HEK293T (cell line): ENCODE data around the gene AGTRAP.

Experiments used
- CTCF ChIA-PET: fragments of 350-600 bp; formaldehyde crosslinking; extraction: SDS; loops from one replicate; lab custom pipeline; 2021; ENCODE audit warnings: antibody characterized with exemption, inconsistent platforms; lab: Yijun Ruan, JAX
- POLR2A ChIA-PET: fragments of 350-600 bp; formaldehyde crosslinking; extraction: SDS; loops from one replicate; lab custom pipeline; 2020; ENCODE audit warnings: antibody characterized with exemption, inconsistent platforms; lab: Yijun Ruan, JAX
- DNase-seq: peaks from one replicate; pipeline ENCODE4 v3.0.0; 2012; ENCODE audit warnings: mixed read lengths; ENCODE audit errors: extremely low spot score
- ARNT ChIP-seq: fragments of 450-650 bp; IDR thresholded peaks from 2 replicates; pipeline ENCODE4 v1.6.1; 2017; ENCODE audit warnings: mild to moderate bottlenecking
- BHLHE40 ChIP-seq: fragments of 450-650 bp; IDR thresholded peaks from 2 replicates; pipeline ENCODE4 v1.6.1; 2016; ENCODE audit warnings: mild to moderate bottlenecking, moderate library complexity, borderline replicate concordance
- CTBP1 ChIP-seq: fragments of 450-650 bp; IDR thresholded peaks from 2 replicates; pipeline ENCODE4 v1.6.1; 2016; ENCODE audit warnings: borderline replicate concordance
- ELF4 ChIP-seq: fragments of 450-650 bp; IDR thresholded peaks from 2 replicates; pipeline ENCODE4 v1.6.1; 2017; ENCODE audit warnings: antibody characterized with exemption
- FOXA1 ChIP-seq: fragments of 450-650 bp; IDR thresholded peaks from 2 replicates; pipeline ENCODE4 v1.6.1; 2016; ENCODE audit warnings: mild to moderate bottlenecking
- FOXK2 ChIP-seq: fragments of 450-650 bp; IDR thresholded peaks from 2 replicates; pipeline ENCODE4 v1.6.1; 2016; ENCODE audit warnings: mild to moderate bottlenecking
- FOXM1 ChIP-seq: fragments of 450-650 bp; IDR thresholded peaks from 2 replicates; pipeline ENCODE4 v1.6.1; 2017; ENCODE audit warnings: mild to moderate bottlenecking, borderline replicate concordance
- HDGF ChIP-seq: fragments of 450-650 bp; IDR thresholded peaks from 2 replicates; pipeline ENCODE4 v1.6.1; 2017; ENCODE audit warnings: antibody characterized with exemption, borderline replicate concordance
- L3MBTL2 ChIP-seq: fragments of 450-650 bp; conservative IDR thresholded peaks from 2 replicates; pipeline ENCODE4 v1.6.1; 2016; ENCODE audit warnings: mild to moderate bottlenecking
- LEF1 ChIP-seq: fragments of 450-650 bp; IDR thresholded peaks from 2 replicates; pipeline ENCODE4 v1.6.1; 2017; ENCODE audit warnings: mild to moderate bottlenecking, borderline replicate concordance
- NFRKB ChIP-seq: fragments of 450-650 bp; IDR thresholded peaks from 2 replicates; pipeline ENCODE4 v1.6.1; 2016; ENCODE audit warnings: mild to moderate bottlenecking, moderate library complexity
- SP1 ChIP-seq: fragments of 450-650 bp; IDR thresholded peaks from 2 replicates; pipeline ENCODE4 v1.6.1; 2017
- SUZ12 ChIP-seq: fragments of 450-650 bp; IDR thresholded peaks from 2 replicates; pipeline ENCODE4 v1.6.1; 2016; ENCODE audit warnings: mild to moderate bottlenecking
- TARDBP ChIP-seq: fragments of 450-650 bp; IDR thresholded peaks from 2 replicates; pipeline ENCODE4 v1.6.1; 2016
- ZNF384 ChIP-seq: fragments of 450-650 bp; IDR thresholded peaks from 2 replicates; pipeline ENCODE4 v1.6.1; 2016
- TF ChIP-seq, protein P1 (sequence below): fragments of 450-650 bp; IDR thresholded peaks from 2 replicates; pipeline ENCODE4 v1.6.1; 2016

Gene AGTRAP

DNA sequence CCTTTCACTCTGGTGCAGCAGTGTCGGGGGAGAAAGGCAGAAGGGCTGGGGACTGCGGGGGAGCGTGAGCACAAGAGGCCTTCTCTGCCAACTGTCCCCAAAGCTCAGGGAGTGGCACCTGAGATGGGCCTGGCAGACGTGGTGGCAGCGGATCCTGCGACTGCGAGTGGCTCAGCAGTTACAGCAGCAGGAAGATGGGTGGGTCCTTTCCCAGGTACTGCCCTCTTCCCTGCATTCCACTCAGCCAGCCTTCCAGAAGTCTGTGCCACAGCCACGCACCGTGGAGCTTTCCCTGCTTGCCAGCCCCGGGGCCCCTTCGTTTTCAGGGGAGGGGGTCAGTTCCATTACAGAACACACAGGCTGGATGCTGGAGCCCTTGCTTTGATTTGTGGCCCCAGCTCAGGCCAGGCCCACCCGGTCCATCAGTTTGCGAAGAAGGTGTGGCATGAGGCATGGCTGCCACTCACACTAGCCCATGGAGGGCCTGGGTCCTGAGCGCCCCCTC, 52.7 kb downstream of the AGTRAP start:
- CTCF ChIA-PET: no interaction called here
- POLR2A ChIA-PET: interaction anchor here (1.2 kb wide), 1 partner anchor 9 kb away, joined by 4 read pairs; no protein-coding TSS in a partner anchor
- no peak for DNase-seq

DNA sequence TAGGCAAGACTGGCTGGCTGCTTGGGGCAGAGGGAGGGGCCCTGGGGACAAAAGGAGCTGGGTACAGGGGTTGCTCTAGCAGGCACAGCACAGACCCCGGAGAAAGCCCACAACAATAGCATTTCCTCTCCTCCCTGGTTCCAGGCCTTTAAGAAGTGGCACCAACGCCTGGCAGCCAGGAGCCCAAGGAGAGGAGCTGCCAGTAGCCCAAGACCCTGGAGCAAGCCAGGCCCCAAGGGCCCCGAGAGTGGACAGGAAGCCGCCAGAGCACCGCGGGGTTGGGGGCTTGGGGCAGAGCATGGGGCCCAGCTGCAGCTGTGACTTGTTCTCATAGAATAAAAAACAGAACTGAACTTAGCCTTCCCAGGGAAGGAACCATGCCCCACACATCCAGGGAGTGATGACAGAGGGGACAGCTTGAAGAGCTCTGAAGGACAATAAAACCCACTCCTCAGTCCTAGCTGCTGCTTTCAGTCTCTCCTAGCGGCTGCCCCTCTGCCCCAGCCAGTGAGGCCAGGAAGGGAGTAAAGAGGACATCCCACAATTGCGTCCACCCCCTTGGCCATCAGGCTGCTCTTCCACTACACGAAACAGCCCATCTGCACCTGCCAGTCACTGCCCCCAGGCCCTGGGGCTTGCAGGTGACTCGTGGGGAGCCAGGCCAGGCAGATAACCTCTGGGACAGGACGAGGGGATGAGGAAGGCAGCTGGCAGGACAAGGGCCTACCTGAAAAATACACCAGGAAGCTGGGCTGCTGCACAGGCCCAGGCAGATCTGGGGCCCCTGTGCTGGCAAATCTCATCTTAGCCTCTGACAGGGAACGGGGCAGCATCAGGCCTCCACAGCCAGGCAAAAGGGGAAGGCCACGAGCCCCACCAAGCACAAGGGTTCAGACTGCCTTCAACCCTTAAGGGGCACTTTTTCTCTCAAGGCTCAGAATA, 53.5 kb downstream of the AGTRAP start:
- POLR2A ChIA-PET: no interaction called here
- no peak for DNase-seq
- CTCF ChIA-PET: no interaction called here
- TF ChIP-seq L3MBTL2 (no peak), HDGF (no peak), SP1 (no peak), FOXA1 (no peak), FOXM1 (no peak), FOXK2 (no peak)

More for the DNA sequence above, 52.7 kb downstream of the AGTRAP start:
- TF ChIP-seq ZNF384: no peak
- no peak for TF ChIP-seq NFRKB
- TF ChIP-seq CTBP1: no peak
- TF ChIP-seq FOXM1: no peak
- TF ChIP-seq FOXK2: no peak
- TF ChIP-seq SP1: no peak
- TF ChIP-seq TARDBP: no peak
- TF ChIP-seq, protein P1, sequence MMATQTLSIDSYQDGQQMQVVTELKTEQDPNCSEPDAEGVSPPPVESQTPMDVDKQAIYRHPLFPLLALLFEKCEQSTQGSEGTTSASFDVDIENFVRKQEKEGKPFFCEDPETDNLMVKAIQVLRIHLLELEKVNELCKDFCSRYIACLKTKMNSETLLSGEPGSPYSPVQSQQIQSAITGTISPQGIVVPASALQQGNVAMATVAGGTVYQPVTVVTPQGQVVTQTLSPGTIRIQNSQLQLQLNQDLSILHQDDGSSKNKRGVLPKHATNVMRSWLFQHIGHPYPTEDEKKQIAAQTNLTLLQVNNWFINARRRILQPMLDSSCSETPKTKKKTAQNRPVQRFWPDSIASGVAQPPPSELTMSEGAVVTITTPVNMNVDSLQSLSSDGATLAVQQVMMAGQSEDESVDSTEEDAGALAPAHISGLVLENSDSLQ: no peak
- TF ChIP-seq LEF1: no peak
- no peak for TF ChIP-seq HDGF

DNA sequence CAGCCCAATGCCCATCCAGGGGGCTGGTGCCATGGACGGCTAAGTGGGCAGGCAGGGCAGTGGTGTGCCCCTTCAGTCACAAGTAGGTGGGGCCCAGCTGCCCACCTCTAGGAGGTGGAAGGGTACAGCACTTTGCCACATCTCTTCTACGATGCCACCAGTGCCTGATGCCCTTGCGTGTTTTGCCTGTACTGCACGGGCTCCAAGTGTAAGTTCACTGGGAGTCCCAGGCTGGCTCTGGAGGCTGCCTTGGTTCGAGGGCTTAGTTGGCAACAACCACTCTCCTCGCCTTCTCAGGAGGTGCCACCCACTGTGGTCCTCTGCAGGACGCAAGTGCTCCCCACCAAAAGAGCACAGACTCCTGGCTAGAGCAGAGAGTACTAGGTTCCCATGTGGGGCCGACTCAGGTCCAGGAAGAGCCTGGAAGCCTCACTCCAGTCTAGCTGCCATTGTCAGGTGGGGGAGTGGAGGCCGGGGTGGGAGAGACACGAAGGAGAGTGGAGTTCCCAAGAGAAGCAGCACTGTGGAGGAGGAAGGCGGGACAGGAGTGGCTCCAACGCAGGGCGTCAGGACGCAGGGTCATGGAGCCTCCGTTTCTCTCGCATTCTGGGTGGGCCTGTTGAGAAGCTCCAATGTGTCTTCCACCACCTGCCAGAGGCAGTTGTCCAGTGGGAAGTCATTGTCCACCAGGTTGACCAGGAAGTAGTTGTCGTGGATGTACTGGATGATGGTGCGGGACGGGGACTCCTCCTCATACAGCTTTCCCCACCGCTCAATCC, 54.4 kb downstream of the AGTRAP start:
- POLR2A ChIA-PET: interaction anchor here (1.4 kb wide), 1 partner anchor 13 kb away, joined by 6 read pairs; no protein-coding TSS in a partner anchor
- no peak for DNase-seq
- TF ChIP-seq TARDBP (no peak), FOXK2 (no peak), HDGF (no peak), FOXM1 (no peak), SUZ12 (no peak), ELF4 (no peak)
- CTCF ChIA-PET: no interaction called here

- ChIA-PET CTCF (no interaction called here), POLR2A (interaction anchor here (1.4 kb wide), 1 partner anchor 12 kb away, joined by 6 read pairs; no protein-coding TSS in a partner anchor)
- no peak for DNase-seq
- no peak for TF ChIP-seq LEF1
- TF ChIP-seq FOXA1: no peak
- TF ChIP-seq FOXM1: no peak
- TF ChIP-seq FOXK2: no peak
- TF ChIP-seq SUZ12: no peak
- TF ChIP-seq TARDBP: no peak
- TF ChIP-seq SP1: no peak
Measured at GRCh38 chr1:11790880-11791715, 55.2 kb downstream of the AGTRAP start.

DNA sequence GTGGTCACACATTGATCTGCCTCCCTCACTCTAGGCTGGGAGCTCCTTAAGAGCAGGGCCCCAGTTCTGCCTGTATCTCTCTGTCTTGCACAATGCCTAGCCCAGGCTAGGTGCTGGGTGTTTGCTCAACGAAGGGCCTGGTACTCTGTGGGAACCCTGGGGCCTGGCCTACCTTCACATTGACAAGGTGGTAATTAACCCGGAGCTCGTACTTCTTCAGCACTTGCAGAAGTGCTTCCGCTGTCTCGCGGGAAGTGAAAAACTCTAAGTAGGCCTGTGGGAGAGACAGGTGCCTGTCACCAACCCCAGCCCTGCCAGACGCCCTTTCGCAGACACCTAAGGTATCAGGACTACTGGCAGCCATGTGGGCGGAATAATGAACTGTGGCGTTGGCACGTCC, 56.2 kb downstream of the AGTRAP start:
- no peak for TF ChIP-seq FOXA1
- TF ChIP-seq TARDBP: no peak
- TF ChIP-seq FOXM1: no peak
- TF ChIP-seq ELF4: no peak
- TF ChIP-seq LEF1: no peak
- no peak for TF ChIP-seq BHLHE40
- TF ChIP-seq NFRKB: no peak
- TF ChIP-seq ZNF384: no peak
- no peak for TF ChIP-seq HDGF
- no peak for TF ChIP-seq FOXK2
- TF ChIP-seq SUZ12: no peak
- TF ChIP-seq, protein P1: no peak
- no peak for TF ChIP-seq ARNT
- no peak for TF ChIP-seq SP1
- no peak for TF ChIP-seq CTBP1
- TF ChIP-seq L3MBTL2: no peak
- DNase-seq: no peak
- POLR2A ChIA-PET: no interaction called here
- CTCF ChIA-PET: no interaction called here

DNA sequence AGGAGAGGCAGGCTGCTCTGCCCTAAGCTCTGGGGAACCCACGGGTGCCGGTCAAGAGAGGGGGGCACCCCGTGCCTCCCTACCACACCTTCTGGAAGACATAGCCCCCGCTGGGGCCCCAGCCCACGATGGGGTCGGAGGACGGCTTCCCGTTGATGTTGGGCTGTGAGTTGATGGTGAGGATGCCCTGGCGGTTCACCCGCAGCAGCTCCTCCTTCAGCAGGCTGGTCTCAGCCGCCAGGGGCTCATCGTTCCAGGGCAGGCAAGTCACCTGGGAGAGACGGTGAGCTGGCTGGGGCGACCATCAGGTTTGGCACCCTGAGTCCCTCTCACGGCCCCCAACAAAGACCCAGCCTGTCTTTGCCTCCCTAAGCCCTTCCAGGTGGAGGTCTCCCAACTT, 57.9 kb downstream of the AGTRAP start:
- TF ChIP-seq TARDBP: no peak
- no peak for TF ChIP-seq FOXK2
- no peak for TF ChIP-seq NFRKB
- TF ChIP-seq, protein P1: no peak
- TF ChIP-seq LEF1: no peak
- no peak for TF ChIP-seq L3MBTL2
- TF ChIP-seq HDGF: no peak
- no peak for TF ChIP-seq CTBP1
- TF ChIP-seq SP1: no peak
- TF ChIP-seq SUZ12: no peak
- TF ChIP-seq ZNF384: no peak
- no peak for TF ChIP-seq FOXM1
- TF ChIP-seq FOXA1: no peak
- DNase-seq: no peak
- CTCF ChIA-PET: no interaction called here
- POLR2A ChIA-PET: no interaction called here
